ENCODE data around the gene MYRF.

Gene MYRF

DNA sequence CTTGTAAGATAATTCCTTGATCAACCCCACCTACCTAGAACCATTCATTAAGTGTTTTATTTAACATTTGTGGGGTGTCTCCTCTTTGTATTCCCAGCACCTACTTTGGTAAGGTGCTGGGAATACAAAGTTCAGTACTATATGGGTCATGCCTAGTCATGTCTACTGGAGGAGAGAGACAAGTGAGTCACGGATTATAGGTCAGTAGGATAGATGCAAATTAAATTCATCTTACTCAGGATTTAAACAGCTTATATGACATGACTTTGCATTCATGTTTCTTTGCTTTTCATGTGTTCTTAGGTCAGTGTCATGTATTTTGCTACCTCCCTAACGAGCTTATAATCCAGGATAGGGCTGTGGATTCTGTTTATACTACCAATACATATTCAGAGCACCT, 67.7 kb downstream of the MYRF start:
- no peak for DNase-seq (ENCODE audit: low spot score)

DNA sequence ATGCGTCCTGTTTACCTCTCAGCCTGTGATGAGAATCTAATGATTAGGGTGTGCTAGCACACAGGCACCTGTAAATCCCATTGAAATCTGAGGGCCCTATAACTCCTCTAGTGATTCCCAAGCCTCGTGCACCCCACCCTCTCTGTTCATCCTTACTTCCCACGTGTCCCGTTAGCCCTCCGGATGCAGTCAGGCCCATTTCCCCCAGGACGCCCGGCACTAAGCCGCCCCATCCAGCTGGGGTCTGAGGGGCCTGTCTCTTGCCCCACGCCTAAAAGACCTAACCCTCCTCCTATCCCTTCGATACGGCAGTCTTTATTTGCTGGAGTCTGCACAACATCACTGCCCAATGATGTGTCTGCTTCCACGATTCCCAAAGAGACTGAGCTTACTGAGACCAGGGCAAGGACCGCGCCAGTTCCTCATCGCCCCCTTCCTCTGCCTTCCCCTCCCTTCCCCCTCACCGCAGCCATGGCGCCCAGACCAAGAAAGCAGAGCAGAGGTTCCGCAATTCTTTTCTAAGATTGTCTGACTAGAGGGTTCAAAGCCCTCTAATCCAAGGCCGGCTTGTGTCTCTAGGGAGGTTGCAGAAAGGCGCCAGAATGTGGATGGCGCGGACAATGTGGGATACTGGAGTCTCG, 74.6 kb downstream of the MYRF start:
- peak; percentile 68 for DNase-seq (ENCODE audit: low spot score)

GRCh38 chr11:61827571-61828378, 75.3 kb downstream of the MYRF start, which contains the start of gene FADS2:
TSS of gene FADS2 (plus strand) at chr11:61828300. CDS start at chr11:61828391, 91 bp downstream.
- peak; percentile 96 for DNase-seq (ENCODE audit: low spot score)

- DNase-seq (ENCODE audit: low spot score): no peak
Observed at GRCh38 chr11:61828379-61828628, 75.9 kb downstream of the MYRF start.

DNA sequence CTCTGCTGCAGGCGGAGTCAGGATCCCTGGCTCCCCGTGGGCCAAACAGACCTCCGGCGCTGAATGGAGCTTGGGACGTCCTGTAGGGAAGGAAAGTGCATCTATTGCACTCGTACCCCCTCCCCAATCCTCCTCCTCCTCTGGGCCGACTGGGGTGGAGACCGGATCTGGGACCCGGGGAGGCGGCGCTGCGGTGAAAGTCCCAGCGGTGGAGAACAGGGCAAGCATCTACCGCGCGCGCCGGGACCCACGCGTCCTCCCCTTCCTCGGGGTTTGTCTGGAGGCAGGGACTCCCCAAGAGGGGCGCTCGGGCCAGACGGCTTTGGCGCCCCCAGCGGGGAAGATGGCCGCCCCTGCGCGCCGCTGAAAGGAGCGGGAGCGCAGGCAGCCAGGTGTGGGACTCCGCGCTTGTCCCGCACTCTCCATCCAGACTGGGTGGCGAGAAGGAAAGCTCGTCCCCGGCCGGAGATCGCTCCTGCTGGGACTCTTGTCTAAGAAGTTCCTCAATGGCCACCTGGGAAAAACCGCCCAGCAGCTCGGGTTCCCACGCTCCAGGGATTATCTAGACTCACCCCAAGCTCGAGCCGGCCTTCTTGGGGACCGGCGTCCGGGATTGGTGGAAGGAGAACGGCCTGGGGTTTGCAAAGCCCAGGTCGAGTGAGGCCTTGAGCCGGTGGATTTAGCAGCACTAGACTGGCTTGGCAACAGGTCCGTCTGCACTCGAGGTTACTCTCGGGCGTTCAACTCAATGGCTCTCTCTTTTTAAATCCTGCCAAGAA, 76.4 kb downstream of the MYRF start:
- DNase-seq (ENCODE audit: low spot score): peak; percentile 46

DNA sequence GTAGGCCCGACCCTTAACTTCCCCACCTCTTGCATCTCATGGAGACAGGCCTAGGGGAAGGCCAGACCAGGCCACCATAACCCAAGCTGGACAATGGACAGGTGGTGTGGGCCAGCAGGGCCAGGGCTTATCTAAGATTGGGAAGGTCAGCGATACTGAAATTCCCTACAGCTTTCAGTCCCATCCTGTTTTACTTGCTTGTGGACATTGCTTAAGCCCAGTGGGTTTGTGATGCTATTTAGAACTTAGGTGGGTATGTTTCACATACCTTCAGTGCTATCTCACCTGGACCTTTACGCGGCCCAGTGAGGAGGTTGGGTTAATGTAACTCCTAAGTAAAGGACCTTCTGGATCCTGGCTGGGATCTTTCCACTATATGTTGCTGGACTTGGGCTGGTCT, 77.4 kb downstream of the MYRF start:
- no peak for DNase-seq (ENCODE audit: low spot score)

- no peak for DNase-seq (ENCODE audit: low spot score)
Observed at GRCh38 chr11:61830237-61831105, 78.0 kb downstream of the MYRF start.

GRCh38 chr11:61832207-61832606, 79.8 kb downstream of the MYRF start:
- no peak for DNase-seq (ENCODE audit: low spot score)

- no peak for DNase-seq (ENCODE audit: low spot score)
Observed at GRCh38 chr11:61832754-61833153, 80.3 kb downstream of the MYRF start.

DNA sequence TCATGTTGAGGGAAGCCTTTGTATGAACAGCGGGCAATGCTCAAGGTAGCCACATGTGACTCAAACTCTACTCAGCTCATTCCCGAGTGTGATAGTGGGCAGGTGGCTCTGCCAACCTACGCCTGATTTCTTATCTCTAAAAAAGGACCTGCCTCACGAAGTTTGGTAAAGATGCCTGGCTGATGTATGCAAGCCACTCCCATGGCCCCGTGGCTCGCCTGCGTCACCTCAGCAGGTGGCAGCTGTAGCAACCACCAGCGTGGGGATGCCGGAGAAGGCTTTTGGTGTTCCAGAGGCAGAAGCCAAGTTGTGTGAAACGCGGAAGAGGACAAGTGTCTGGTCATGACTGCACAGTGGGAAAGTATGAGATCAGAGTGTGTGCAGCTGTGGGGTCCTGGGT, 81.0 kb downstream of the MYRF start:
- no peak for DNase-seq (ENCODE audit: low spot score)

- no peak for DNase-seq (ENCODE audit: low spot score)
Observed at GRCh38 chr11:61833926-61834277, 81.5 kb downstream of the MYRF start.

DNA sequence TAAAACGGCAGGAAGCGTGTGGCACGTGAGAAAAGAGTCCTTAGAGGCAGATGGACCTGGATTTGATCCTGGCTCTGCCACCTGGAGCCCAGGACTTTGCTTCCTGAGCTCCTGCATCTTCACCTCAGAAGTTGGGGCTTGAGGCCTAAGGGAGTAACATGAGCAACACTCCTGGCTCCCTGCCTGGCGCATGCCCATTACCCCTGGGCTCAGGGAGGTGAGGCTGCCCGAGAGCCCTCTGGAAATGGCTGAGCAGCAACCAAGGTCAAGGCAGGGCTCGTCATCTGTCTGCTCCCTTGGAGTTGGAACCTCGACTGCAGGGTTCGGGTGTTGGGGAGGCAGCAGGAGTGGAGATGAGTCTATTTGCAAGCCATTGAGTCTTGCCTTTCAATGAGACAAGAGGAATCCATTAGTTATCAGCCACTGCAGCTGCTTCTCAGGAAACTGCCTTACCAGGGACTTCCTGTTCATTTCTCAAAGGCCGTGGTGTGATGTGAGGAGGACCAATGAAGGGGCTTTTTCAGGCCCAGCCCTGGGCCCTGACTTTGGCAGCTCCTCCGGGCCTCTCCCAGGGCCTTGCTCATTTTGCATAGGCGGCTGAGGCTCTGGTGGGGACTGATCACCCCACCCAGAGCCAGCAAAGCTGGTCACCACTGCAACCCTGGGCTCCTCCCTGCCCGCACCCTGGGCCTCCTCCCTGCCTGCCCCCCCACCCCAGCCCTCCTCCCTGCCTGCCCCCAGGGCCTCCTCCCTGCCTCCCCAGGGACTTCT, 82.0 kb downstream of the MYRF start:
- no peak for DNase-seq (ENCODE audit: low spot score)

- no peak for DNase-seq (ENCODE audit: low spot score)
Observed at GRCh38 chr11:61836193-61836592, 83.8 kb downstream of the MYRF start.

DNA sequence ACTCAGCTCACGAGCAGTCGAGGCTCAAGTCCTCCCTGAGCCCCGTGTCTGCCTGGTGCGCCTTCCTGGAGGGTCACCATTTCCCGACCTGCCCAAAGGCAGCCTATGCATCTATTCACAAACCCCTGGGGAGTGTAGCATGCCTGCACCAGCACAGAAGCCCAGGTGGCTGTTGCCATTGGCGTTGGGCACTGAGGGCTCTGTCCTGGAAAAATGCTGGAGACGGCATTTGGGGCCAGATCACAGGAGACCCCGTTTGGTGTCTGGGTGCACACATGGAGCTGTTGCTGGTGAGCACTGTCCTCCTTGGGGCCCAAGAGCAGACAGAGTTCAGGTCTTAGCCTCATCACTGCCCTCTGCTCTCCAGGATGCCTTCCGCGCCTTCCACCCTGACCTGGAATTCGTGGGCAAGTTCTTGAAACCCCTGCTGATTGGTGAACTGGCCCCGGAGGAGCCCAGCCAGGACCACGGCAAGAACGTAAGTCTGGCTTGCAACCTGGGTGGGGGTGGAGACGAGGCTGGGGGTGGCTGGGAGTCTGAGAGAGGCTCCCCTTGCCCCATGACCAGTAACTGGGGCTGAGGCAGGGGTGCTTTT, 85.1 kb downstream of the MYRF start:
- no peak for DNase-seq (ENCODE audit: low spot score)

Data from Ammon's horn (tissue), 1 donor.